ENCODE results near the gene TNFRSF12A. TPM values are rescaled to one million over a fixed set of nuclear protein-coding genes. Genes with fewer than 3 reads are reported as not detected.
A peak's percentile ranks its signal among the peaks of the same experiment; 100 is the strongest.

The TNFRSF12A gene
- total RNA-seq, 1 donor from 2014 or later: 11.7 TPM

DNA sequence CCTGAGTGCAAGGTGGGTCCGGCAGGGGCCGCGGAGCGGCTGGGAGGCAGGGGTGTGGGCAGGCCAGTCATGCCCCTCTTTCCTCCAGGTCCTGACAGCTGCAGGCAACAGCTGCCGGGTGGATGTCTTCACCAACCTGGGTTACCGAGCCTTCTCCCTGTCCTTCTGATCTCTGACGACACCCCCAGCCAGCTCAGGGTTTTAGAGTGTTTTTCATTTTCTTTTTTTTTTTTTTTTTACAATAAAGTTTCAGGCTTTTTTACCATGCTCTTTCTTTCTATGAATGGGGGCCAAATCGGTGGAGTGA lies 7.3 kb downstream of the TNFRSF12A start:
- ATAC-seq: no peak

DNA sequence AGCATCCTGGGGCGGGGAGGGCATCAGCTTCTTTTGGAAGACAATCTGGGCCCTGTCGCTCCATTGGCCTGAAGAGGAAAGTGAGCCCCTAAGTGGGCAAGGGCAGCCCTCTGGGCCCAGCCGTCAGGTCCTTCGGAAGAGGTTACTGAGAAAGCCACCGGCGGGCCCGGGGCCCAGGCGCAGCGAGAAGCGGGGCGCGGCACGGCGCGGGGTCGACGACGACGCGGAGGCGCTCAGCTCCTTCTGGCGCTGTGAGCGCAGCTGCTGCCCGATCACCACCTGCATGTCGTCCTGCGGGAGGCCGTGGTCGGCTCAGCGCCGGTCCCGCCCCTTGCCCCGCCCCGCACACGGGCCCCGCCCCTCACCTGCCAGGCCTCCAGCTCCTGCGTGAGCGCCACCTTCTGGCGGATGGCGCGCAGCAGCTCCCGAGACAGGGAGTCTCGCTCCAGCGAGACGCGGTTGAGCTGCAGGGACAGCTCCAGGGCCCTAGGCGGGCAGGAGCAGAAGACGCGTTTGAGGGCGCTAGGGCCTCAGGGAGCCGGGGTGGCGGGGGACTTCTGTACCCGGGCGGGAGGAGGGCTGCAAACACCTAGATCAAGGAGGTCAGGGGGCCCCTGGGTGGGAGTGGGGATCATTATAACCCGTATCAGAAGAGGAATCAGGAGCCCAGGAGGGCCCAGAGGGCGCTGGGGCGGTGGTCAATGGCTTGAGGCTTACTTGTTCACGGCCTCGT lies 8.0 kb downstream of the TNFRSF12A start:
- peak; percentile 55 for ATAC-seq

DNA sequence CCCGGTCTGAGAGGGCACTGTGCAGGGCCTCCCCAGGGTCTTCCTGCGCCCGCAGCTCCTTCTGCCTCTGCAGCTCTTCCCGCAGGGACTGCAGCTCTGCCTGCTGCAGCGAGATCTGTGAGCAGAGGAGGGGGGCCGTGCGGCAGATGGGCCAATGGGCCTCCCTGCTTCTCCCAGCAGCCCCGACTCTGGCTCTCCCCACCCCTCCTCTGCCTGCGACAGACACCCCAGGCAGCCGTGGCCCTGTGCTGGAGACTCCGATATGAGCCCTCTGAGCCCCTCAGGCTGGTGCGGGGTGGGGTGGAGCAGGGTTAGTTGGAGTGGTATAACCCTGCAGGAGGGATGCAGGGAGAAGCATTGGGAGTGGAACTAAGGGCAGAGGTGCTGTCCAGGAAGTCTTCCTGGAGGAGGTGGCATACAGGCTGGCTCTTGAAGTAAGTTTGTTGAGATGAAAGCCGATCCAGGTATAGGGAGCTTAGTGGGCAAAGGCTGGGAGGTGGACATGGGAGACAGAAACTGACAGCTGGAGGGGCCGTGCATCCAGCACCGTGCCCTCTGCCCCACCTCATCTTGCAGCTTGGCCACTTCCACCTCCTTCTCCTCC lies 8.7 kb downstream of the TNFRSF12A start:
- ATAC-seq: no peak

DNA sequence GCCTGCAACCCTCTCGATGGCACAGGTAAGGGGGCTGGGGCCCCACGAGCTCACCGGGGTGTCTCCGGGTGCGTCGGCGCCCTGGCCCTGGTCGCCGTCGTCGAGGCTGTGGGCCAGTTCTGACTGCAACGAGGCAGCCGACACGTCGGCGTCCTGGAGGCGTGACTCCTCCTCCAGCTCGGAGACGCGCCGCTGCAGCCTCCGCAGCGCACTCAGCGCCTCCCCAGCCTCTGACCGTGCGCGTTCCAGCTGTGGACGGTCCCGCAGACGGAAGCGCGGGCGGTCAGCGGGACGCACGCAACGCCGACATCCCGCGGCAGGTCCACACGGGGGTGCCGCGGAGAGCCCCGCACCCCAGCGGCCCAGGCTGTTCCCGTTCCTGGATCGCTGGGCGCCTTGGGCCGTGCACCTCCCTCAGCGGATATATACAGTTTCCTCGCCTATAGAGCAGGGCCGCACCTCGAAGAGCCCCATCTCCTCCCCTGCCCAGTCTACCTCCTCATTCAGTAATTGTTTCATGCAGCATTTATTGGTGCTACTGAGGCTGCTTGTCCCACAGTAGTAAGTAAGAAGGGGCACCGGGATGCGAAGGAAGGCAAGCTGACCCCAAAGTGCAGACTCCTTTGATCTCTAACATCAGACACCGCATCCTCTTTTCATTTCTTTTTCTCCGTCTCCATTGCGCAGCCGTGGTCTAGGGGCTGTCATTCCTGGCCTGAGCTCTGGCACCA lies 9.5 kb downstream of the TNFRSF12A start:
- peak; percentile 4 for ATAC-seq

DNA sequence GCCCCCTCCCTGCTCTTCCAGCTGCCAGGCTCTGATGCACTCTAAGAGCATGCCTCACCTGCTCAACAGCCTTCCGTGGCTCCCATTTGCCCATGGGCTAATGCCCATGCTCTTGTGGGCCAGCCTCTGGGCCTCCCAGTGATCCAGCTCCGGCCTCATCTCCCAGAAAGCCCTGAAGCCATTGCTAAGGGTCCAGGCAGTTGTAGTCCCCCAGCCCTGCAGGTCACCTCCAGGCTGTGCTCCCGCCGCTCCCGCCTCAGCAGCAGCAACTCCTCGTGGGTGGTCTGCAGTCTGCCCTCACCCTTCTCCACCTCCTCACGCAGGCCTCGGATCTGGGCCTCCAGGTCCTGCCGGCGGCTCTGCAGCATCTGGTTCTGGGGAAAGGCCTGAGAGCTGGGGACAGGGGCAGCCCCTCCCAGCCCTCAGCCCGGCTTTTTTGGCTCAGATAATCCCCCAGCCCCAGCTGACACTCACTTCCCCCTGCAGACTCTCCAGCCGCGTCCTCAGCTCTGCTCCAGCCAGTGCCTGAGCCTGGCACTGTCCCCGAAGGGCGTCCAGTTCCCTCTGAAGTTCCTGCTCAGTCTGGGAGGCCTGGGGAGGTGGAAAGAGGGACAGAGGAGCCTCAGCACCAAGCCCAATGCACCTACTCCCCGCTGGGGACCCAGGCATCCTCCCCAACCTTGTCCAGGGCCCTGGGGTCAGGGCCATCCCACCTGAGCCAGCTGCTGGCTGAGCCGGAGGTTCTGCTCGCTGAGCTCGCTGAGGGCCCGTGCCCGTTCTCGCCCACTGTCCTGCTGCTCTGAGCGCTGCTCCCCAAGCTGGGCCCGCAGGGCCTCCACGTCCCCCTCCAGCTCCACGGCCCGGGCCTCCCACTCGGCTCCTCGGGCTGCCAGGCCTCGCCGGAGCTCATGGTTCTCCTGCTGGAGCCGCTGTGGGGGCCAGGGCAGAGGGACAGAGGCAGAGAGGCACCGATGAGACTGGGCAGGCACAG lies 10.3 kb downstream of the TNFRSF12A start:
- no peak for ATAC-seq

DNA sequence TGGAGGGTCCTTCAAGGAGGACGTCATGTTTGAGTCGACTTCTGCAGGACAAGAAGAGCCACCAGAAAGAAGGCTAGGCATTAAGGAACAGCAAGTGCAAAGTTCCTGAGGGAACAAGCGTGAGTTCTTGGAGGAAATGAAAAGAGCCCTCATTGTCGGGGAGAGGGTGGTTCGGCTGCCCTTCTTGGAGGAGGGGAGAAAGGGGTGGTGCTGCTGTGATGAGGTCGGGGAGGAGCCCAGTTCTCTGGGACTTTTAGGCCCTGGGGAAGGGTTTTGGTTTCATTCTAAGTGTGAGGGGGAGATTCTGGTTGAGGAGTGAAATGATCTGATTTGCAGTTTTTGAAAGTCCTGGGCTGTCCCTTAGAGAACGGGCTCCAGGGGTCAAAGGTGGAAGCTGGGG lies 12.5 kb downstream of the TNFRSF12A start:
- no peak for ATAC-seq

DNA sequence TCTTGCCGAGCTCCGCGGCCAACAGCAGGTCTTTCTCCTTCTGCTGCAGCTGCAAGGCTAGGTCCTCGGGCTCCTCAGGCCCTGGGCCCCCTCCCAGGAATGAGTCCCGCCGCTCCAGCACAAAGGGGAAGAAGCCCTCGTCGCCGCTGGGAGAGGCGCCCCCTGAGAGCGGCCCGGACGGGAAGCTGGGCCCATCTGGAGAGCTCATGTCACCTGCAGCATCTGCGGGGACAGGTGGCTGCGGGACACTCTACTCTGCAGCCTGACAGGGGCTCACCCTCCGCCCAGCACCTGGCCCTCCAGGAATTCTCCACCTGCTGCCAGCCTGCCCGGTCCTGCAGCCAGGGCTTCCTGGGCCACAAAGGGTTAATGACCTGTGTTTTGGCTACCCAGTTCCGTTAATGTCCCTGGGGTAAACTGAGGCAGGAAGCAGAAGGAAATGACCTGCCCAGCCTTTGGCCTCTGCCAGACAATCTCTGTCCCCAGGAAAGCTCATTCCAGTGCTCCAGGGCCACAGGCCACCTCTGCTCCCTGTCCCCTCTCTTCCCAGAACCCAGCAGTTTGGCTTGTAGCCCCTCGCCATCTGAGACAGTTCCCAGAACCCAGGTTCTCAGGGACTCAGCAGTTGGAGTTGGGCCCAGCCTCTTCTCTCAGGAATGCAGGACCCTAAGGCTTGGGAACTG lies 15.3 kb downstream of the TNFRSF12A start:
- ATAC-seq: no peak

DNA sequence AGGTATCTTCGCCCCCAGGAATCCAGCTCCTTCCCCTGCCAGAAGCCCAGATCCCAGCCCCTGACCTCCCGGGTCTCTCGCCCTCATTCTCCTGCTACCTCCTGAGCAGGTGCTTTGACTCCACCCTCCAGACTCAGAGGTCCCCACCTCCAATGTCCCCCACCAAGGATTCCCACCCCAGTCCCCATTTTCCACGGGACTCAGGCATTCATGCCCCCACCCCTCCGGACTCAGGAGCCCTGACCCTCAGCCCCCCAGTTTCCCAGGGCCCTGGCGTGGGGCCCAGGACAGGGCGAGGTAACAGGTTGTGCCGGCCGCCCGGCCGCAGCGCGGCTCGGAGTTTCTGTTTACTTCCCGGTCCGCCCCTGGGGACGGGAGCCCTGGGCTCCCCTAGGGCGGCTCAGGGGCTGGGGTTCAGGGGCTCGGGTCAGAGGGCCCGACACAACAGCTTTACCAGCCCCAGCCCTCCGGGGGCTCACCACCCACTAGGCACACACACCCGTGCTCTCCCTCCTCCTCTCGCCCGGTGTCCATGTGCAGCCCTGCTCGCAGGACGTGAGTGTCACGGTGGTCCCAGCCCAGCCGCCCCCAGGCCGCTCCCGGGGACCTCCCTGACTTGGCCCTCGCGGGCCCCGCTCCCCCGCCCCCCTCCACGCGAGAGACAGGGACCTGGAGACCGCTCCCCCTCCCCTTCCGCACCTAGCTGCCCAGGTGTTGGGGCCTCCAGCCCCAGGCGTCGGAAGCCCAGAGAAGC lies 16.0 kb downstream of the TNFRSF12A start:
- peak; percentile 70 for ATAC-seq

DNA sequence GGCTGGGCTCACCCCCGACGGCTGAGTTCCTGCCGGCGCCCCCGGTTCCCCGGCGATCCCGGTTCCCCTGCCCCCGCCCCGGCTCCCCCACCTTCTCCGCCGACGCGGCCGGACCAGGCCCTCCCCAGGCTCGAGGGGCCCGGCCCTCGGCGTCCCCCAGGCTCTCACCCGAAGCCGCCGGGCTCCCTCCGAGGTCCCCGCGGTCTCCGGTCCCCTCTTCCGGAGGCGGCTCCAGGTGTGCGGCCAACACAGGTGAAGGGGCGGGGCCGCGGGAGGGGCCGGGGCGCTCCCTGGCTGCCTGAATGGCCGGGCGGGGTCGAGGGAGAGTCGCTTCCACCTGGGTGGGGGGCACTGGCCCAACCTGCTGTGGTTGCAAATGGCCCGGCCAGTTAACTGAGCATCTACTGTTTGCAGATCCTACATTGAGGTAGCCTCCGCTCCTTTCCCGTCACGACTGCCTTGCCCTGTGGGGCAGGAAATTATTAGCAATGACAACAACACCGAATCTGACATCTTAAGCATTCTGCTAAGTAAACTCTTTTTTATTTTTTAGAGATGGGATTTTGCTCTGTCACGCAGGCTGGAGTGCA lies 16.7 kb downstream of the TNFRSF12A start, which contains the start of gene BICDL2:
Gene BICDL2, minus strand, starts transcription at position 219 of the 590 bp plus-strand sequence. CDS start 1,448 bp downstream, outside the sequence.
- ATAC-seq: peak; percentile 58

DNA sequence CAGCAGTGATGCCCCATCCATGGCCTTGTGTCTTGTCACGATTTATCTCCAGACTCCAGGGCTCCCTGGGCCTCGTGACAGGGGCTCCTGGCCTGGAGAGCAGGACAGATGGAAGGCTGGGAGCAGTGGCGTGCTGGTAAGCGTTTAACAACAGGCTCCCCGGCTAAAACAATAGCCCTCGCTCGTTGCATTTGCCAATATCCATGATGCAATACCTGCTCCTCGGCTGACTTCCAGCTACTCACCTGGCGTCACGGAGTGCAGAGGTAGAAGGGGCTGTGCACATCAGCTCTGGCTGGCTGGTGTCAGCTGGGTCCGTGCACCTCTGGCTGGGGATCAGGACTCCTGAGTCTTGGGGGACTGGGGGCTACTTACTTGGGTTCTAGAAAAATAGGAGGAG lies 18.1 kb downstream of the TNFRSF12A start:
- ATAC-seq: peak; percentile 57

DNA sequence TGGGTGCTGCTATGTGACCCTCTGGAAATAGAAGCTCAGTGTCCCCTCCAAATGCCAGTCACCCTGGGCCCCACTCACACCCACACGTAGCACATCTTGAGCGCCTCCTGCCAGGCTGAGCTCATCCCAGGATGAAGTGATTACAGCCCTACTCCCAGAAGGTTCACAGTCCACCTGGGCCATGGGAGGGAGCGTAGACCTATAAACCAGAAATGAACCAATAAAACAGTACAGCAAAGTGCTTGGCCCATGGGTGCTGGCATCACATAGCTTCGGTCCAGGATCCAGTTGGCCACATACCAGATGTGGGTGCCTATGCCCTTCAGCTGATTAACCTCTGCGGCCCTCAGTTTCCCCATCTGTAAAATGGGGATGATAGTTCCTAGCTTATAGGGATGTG lies 18.7 kb downstream of the TNFRSF12A start:
- ATAC-seq: no peak

DNA sequence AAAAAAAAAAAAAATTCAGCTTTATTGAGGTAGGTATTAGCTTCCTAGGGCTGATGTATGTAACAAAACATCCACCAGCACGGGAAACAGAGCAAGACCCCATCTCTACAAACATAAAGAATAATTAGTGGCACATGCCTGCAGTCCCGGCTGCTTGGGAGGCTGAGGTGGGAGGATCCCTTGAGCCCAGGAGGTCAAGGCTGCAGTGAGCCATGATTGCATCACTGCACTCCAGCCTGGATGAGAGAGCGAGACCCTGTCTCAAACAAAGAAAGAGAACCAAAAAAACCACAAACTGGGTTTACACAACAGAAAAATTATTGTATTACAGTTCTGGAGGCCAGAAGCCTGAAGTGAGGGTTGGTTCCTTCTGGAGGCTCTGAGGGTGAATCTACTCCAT lies 22.2 kb downstream of the TNFRSF12A start:
- no peak for ATAC-seq

DNA sequence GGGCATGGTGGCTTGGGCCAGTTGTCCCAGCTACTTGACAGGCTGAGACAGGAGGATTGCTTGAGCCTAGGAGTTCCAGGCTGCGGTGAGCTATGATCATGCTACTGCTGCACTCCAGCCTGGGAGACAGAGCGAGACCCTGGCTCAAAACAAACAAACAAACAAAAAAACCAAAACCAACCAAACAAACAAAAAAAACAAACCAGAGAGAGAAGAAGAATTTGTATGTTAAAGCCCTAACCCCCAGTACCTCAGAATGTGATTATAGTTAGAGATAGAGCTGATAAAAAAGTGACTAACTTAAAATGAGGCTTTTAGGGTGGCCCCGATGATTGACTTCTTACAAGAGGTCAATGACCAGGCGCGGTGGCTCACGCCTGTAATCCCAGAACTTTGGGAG lies 24.5 kb downstream of the TNFRSF12A start:
- ATAC-seq: no peak

DNA sequence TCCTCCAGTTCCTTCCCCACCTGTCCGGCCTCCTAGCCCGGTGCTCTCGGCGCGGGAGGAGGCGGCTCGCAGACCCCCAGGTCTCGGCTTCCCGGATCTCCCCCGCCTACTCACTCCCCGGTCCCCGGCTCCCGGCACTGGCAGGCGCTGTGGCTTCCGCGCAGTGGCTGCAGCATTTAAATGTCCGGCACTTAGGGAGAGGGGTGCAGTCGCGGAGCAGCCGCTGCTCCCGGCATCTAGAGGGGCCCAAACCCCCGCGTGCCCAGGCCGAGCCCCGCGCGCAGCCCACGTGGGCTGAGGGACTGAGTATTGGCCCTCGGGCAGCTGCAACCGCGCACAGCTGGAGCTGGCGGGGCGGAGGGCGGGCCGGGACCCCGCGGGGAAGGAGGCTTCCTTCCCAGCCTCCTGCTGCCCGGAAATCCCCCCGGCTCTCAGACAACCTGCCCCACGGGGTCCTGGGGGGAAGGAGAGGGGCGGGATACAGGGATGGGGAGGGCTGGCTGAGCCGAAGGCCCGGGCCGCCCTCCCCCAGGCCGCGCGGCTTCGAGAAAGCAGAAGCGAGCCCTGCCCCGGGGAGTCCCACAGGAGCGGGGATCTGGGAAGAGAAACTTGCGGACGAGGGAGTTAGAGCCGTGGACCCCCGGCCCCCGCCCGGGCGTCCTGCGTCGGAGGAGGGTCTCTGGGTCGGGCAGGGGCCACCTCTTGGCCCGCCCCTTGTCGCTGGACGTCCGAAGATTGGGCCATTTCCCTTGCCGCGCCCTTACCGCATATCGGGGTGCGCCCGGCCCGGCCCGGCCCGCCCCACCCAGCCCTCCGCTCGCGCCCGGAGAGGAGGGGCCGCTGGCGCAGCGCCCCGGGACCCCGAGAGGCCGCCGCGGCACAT lies 25.8 kb downstream of the TNFRSF12A start, which contains the start of gene MMP25:
Gene MMP25, plus strand, starts transcription at position 804 of the 883 bp plus-strand sequence. CDS start 357 bp downstream, outside the sequence.
- peak; percentile 28 for ATAC-seq

DNA sequence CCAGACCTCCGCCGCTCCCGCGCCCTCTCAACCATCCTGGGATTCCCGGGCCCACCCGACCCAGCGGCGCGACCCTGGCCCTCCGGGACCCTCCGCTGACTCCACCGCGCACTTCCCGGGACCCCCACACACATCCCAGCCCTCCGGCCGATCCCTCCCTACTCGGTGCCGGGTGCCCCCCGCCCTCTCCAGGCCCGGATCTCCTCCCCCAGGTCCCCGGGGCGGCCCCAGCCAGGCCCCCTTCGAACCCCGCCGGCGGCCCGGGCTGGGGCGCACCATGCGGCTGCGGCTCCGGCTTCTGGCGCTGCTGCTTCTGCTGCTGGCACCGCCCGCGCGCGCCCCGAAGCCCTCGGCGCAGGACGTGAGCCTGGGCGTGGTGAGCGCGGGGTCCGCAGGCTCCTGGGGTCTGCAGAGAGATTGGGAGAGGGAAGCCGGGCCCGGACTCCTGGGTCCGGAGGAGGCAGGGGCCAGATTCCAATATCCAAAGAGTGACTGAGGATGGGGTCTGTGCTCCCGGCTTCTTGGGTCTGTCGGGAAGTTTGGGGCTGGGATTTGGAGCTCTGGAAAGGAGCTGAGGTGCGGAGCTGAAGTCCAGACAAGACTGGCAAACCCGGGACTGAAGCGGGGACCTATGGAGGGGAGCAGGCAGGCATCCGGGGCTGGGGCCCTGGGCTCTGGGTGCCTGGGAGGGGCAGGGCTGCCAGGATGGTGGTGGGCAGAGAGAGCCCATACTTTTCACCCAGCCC lies 26.6 kb downstream of the TNFRSF12A start:
- no peak for ATAC-seq

DNA sequence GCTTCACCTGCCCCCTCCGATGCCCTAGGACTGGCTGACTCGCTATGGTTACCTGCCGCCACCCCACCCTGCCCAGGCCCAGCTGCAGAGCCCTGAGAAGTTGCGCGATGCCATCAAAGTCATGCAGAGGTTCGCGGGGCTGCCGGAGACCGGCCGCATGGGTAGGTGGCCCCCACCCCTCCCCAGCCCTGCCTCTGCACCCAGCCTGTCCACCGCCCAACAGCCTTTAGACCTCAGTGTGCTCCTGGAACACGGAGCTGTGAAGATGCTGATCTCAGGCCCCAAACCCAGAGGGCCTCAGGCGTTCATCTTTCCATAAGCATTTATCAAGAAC lies 27.2 kb downstream of the TNFRSF12A start:
- no peak for ATAC-seq

DNA sequence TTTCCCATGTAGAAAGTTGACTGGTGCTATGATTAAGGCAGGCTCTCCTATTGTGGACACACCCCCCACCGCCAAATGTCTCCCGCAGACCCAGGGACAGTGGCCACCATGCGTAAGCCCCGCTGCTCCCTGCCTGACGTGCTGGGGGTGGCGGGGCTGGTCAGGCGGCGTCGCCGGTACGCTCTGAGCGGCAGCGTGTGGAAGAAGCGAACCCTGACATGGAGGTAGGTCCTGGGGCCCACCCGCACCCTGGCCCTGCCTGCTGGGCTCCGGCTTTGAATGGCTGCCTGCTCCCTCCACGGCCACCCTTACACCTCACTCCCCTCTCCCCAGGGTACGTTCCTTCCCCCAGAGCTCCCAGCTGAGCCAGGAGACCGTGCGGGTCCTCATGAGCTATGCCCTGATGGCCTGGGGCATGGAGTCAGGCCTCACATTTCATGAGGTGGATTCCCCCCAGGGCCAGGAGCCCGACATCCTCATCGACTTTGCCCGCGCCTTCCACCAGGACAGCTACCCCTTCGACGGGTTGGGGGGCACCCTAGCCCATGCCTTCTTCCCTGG lies 29.8 kb downstream of the TNFRSF12A start:
- ATAC-seq: no peak

DNA sequence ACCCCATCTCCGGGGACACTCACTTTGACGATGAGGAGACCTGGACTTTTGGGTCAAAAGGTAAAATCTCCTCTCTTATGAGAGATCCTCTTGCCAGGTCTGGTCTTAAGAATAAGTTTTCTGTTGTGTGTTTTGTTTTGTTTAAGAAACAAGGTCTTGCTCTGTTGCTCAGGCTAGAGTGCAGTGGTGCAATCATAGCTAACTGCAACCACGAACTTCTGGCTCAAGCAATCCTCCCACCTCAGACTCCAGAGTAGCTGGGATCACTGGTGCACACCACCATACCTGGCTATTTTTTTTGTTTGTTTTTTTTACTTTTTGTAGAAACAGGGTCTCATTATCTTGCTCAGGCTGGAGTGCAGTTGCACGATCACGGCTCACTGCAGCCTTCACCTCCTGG lies 30.3 kb downstream of the TNFRSF12A start:
- ATAC-seq: no peak

DNA sequence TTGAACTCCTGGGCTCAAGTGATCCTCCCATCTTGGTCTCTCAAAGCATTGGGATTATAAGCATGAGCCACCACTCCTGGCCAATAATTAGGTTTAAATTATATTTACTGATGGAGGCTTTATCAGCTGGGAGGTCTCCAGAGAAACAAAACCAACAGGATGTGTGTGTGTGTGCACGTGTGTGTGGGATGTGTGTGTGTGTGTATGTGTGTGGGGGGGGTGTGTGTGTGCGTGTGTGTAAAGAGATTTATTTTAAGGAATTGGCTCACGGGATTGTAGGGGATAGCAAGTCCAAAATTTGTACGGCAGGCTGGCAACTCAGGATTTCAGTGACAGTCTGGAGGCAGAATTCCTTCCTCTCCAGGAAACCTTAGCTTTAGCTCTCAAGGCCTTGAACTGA lies 30.8 kb downstream of the TNFRSF12A start:
- ATAC-seq: no peak

Data from esophagus mucosa (tissue), 1 donor.